Measurements from ENCODE around the gene PKM. TPM values are rescaled to one million over a fixed set of nuclear protein-coding genes. Genes with fewer than 3 reads are reported as not detected.

PKM gene
- total and polyA plus RNA-seq, 9 of the 15 experiments (the other 6 are each of a cell fraction or from before 2014, with no cell fraction given), result 140 to 825 (median 383) TPM

- no peak for TF ChIP-seq ZNF280A (IDR thresholded peaks at IDR 0.05; ENCODE audit: low read depth, partially characterized antibody)
- peak in 1 of 2 experiments; percentile 84; a peak in 1 of 4 replicates for TF ChIP-seq BCLAF1 (IDR thresholded peaks at IDR 0.05; ENCODE audit: borderline replicate concordance in 1 of 2, control insufficient read depth in 1 of 2, low read depth in 2 of 2, low read length in 1 of 2)
- no peak for TF ChIP-seq ZNF408 (CRISPR knock-in tag; IDR thresholded peaks at IDR 0.05; ENCODE audit: low read depth)
- TF ChIP-seq ZNF197 (CRISPR knock-in tag; IDR thresholded peaks at IDR 0.05; ENCODE audit: low read depth), result peak; percentile 58; the same call in 1 of the 2 replicates
- no peak for TF ChIP-seq LARP7 (IDR thresholded peaks at IDR 0.05)
- no peak for TF ChIP-seq ZNF707 (CRISPR knock-in tag; conservative IDR thresholded peaks at IDR 0.05)
- TF ChIP-seq NR2C1 (IDR thresholded peaks at IDR 0.05), result no peak
- TF ChIP-seq NR2C1 (tag; IDR thresholded peaks at IDR 0.05), result no peak
- TF ChIP-seq CEBPB (tag; IDR thresholded peaks at IDR 0.05), result no peak
- no peak for TF ChIP-seq MYBL2 (IDR thresholded peaks at IDR 0.05; ENCODE audit: low read depth)
- TF ChIP-seq MYBL2 (CRISPR knock-in tag; IDR thresholded peaks at IDR 0.05; ENCODE audit: borderline replicate concordance), result no peak
- TF ChIP-seq ZNF174 (CRISPR knock-in tag; IDR thresholded peaks at IDR 0.05), result no peak
- no peak for TF ChIP-seq NR0B1 (IDR thresholded peaks at IDR 0.05; ENCODE audit: partially characterized antibody)
- no peak for TF ChIP-seq THRB (CRISPR knock-in tag; conservative IDR thresholded peaks at IDR 0.05)
- no peak for TF ChIP-seq PPARD (CRISPR knock-in tag; IDR thresholded peaks at IDR 0.05)
- TF ChIP-seq MIER1 (IDR thresholded peaks at IDR 0.05; ENCODE audit: low read depth), result no peak
- no peak for TF ChIP-seq ZFP91 (CRISPR knock-in tag; IDR thresholded peaks at IDR 0.05)
These were observed 41.4 kb upstream of the PKM start, which contains the start of gene PARP6 (continued) for GRCh38 chr15:72272213-72272996.
